AG09319 (cell line): ENCODE measurements around the gene ACSL1.

ENCODE experiments used
- DNase-seq: peaks from one replicate; pipeline ENCODE4 v3.0.0-alpha.2; 2010; ENCODE audit warnings: low read depth; ENCODE audit errors: extremely low read depth
- TF ChIP-seq, protein P1 (sequence below): IDR thresholded peaks from 2 replicates; pipeline ENCODE4 v1.5.1; 2011; ENCODE audit warnings: low read depth, mild to moderate bottlenecking, inconsistent platforms, low read length, moderate library complexity

ACSL1 gene

GRCh38 chr4:184764601-184765000 lies 61.2 kb downstream of the ACSL1 start:
- DNase-seq: no peak
- TF ChIP-seq, protein P1, sequence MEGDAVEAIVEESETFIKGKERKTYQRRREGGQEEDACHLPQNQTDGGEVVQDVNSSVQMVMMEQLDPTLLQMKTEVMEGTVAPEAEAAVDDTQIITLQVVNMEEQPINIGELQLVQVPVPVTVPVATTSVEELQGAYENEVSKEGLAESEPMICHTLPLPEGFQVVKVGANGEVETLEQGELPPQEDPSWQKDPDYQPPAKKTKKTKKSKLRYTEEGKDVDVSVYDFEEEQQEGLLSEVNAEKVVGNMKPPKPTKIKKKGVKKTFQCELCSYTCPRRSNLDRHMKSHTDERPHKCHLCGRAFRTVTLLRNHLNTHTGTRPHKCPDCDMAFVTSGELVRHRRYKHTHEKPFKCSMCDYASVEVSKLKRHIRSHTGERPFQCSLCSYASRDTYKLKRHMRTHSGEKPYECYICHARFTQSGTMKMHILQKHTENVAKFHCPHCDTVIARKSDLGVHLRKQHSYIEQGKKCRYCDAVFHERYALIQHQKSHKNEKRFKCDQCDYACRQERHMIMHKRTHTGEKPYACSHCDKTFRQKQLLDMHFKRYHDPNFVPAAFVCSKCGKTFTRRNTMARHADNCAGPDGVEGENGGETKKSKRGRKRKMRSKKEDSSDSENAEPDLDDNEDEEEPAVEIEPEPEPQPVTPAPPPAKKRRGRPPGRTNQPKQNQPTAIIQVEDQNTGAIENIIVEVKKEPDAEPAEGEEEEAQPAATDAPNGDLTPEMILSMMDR: no peak

- TF ChIP-seq, protein P1: no peak
- no peak for DNase-seq
Observed at GRCh38 chr4:184763150-184763780, 62.5 kb downstream of the ACSL1 start.

DNA sequence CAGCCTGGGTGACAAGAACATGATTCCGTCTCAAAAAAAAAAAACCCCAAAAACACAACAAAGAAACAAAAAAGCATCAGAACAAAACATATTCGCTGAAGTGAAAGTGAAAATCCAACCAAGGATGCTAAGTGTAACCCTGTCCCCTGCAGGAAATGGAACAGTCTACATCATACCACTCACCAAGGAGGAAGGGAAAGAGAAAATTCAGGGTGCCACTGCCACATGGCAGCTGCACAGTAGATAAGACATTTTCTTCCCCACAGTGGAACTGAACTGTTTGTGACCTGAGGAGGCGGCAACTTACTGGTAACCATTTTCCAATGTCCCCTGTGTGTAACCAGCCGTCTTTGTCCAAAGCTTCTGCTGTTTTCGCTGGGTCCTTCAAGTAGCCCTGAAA lies 63.7 kb downstream of the ACSL1 start:
- TF ChIP-seq, protein P1: no peak
- DNase-seq: no peak

DNA sequence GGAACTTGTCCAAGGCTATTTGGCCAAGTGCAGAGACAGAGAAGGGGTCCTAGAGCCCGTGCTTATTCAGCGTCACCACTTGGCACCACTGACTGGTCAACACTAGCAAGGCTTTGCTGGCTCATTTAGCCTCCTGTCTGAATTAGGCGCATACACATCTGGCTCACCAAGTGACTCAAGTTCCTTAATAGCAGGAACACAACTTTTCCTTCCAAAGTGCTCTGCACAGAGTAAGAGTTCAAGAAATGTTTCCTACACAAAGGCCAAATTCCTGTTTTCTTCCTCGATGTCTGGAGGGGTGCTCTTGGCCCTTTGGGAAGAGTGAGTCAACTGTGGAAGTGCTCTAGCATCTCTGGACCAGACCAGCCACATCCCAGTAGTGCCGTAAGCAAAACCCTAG lies 65.1 kb downstream of the ACSL1 start:
- TF ChIP-seq, protein P1: no peak
- no peak for DNase-seq

GRCh38 chr4:184757810-184758209 lies 68.0 kb downstream of the ACSL1 start:
- TF ChIP-seq, protein P1: no peak
- DNase-seq: no peak

DNA sequence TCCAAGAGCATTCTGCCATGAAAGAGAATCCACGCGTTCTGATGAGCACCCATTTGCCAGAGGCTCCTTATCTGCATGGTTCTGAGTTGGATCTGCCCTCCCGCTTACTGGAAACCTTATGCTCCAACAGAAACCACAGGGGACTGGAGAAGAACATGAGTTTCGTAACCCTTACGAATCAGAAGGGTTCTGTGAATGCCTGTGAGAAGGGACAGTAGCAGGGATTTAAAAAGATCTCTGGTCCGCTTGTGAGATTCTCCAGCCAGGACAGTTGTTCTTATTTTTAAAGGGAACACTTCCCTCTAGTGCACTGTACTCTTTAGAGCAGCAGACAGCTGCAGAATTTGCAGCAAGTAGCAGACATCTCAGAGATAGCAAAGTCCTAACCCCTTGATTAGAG lies 69.4 kb downstream of the ACSL1 start:
- no peak for DNase-seq
- TF ChIP-seq, protein P1: no peak

DNA sequence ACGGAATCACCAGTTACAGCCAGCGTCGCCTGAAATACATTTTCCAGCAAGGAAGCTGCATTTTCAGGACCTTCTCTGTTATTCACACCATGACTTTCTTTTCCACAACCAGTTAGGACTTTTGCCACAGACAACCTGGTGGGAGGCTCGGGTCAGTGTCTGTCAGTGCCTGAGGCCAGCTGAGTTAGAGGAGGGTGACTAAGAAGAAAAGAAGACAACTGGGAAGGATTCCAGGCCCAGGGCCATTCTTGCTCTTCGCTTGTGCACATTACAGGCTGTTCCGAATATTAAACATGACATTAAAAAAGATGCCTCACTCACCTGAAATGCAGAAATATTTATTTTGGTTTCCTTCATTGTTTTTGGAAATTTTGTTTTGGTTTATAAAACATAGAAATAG lies 70.5 kb downstream of the ACSL1 start:
- no peak for DNase-seq
- TF ChIP-seq, protein P1: no peak
